HG03139 (cell line): Measurements from ENCODE around the gene ACACB.

Experiments used
- ATAC-seq: cut with Tn5 transposase; IDR thresholded peaks from one replicate; pipeline ENCODE4 v1.9.1; 2021; ENCODE audit not compliant: unreplicated experiment

Gene ACACB

DNA sequence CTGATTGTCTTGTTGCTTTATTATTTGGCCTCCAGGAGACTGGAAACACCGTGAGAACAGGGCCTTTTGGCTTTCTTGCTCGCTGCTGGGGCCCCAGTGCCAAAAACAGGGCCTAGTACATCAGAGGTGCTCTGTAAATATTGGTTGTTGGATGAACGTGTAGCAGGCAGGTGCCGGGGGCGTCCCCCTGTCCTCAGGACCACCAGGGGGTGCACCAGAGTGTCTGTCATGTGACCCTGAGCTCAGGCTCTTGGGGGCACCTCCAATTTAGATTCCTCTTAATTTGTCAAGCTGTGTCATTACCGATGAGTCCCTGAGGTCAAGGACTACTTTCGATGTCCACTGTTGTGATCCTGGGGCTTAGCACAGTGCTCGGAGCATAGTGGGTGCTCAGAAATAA lies 87.1 kb downstream of the ACACB start:
- no peak for ATAC-seq

DNA sequence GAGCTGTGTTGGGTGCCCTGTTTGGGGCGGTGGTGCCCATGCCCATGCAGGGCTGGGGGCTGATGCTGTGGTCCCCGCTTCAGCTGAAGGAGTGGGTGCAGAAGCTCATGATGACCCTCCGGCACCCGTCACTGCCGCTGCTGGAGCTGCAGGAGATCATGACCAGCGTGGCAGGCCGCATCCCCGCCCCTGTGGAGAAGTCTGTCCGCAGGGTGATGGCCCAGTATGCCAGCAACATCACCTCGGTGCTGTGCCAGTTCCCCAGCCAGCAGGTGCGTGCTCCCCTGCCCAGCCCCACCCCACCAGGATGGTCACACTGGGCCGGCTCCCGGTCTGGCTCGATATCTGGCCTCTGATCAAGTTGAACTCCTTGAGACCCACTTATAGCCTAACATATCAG lies 92.7 kb downstream of the ACACB start:
- ATAC-seq = no peak

DNA sequence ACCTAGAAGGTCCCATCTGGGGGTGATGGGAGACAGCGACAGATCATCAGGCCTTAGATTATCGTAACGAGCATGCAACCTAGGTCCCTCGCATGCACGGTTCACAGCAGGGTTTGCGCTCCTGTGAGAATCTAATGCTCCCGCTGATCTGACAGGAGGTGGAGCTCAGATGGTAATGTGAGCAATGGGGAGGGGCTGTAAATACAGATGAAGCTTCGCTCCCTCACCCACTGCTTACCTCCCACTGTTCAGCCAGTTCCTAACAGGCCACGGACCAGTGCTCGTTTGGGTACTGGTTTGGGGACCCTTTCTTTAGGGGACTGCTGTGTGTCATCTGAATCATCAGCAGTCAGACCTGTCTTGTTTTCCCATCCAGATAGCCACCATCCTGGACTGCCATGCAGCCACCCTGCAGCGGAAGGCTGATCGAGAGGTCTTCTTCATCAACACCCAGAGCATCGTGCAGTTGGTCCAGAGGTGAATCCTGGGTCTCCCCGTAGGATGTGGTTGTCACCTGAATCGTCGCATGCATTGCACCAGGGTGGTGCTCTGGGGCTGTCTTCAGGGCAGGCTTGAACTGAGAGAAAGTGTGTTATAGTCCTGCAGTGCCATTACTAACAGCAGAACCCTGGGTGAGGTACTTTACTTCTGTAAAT lies 96.2 kb downstream of the ACACB start:
- ATAC-seq = no peak

DNA sequence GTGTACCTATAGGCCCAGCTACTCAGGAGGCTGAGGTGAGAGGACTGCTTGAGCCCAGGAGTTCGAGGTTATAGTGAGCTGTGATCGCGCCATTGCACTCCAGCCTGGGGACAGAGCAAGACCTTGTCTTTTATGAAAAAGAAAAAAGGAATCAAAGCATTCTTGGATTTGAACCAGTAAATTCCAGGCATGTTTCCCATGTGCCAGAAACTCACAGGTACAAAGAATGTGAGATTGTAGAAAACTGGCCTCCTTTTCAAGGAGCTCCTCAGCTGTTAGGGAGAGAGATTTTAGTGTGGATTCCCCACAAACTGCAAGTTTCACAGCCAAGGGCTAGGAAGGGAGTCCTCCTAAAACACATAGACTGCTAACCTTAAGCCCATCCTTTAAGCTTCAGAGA lies 97.7 kb downstream of the ACACB start:
- no peak for ATAC-seq

DNA sequence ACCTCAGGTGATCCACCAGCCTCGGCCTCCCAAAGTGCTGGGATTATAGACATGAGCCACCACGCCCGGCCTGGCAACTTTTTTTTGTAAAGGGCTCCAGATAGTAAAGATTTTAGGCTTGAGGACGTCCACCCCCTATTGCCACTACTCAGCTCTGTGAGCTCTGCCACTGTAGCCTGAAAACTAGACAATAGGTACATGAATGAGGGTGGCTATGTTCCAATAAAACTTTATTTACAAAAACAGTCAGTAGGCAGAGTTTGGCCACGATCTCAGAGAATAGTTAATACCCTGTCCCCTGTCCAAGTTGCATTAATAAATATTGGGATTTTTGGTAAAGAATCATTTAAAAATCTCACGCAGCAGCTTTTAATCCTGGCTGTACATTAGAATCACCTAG lies 102.6 kb downstream of the ACACB start:
- ATAC-seq = no peak

DNA sequence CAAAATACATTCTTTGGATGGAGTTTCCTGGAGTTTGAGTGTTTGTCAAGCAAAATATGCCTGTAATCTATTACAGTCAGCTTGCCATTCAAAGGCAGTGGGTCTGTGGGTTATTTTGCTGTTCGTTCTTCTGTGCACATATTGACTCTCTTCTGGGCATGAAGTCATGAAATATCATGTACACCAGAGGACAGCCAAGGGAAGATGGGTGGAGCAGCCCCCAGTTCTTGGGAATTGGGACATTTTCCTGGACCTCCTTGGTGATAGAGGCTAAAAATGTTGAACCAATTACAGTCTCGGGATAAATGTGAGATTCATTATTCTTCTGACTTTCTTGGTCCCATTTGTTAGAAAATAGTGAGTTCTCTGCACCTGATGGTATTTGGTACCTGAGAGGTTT lies 103.6 kb downstream of the ACACB start:
- no peak for ATAC-seq

DNA sequence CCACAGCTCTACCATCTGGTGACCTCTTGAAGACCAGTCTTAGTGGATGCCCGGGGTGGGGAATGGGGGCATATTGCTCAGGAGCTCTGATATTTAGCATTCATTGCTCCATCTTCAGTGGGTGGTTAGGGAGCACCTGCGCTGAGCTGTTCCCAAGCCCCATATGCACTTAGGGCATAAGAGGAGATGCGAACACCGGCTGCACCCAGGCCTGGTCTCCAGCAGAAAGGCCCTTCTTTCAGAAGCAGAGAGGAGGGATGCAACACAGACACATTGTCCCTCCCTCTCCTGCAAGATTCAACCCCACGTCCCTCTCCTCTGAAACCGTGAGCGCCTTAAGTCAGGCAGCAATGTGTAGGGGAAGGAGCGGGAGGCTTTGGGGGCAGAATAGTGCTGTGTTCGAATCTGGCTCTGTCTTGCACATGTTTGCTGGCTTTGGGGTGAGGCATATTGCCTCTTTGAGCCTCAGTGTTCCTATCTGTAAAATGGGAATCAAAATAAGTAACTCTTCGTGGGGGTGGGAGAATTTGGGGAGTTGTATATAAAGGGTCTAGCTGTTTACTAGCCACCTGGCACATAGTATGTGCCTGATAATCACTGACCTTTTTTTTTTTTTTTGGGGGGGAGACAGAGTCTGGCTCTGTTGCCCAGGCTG lies 105.0 kb downstream of the ACACB start:
- ATAC-seq = no peak

DNA sequence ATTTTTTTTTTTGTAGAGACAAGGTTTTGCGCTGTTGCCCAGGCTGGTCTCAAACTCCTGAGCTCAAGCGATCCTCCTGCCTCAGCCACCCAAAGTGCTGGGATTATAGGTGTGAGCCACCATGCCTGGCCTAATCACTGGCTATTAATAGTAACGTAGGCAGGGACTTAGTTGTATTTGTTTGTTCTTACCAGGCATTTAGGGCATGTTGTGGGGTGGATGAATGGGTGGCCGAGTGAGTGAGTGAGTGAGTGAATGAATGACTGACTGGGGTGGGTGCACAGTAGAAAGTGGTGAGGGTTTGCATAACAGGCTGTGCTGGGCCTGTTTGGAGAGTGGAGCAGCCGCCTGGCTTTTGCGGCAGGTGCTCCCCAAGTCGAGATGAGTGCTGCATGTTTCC lies 105.7 kb downstream of the ACACB start:
- ATAC-seq = no peak

DNA sequence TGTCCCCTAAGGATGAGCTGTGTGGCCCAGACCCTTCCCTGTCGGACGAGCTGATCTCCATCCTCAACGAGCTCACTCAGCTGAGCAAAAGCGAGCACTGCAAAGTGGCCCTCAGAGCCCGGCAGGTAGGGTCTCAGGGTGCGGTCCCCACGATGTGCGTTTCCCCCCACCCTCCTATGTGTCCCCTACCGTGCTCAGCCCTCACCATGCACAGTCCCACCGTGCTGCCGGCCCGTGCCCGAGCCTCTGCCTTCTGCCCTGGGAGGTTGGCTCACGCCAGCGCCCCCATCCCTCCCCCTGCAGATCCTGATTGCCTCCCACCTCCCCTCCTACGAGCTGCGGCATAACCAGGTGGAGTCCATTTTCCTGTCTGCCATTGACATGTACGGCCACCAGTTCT lies 106.1 kb downstream of the ACACB start:
- no peak for ATAC-seq

DNA sequence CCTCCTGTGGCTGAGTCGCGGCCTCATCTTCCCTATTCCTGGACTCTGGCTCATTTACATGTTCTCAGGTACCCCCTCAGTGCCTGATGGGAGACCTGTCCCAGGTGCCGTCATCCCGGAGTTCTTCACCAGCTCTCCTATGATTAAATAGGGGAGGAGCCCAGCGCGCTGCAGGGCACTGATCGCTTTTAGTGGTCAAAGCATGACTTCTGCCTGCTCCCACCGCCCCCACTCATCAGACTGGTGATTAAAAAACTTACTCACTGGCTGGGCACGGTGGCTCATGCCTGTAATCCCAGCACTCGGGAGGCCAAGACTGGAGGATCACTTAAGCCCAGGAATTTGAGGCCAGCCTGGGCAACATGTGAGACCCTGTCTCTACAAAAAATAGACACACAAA lies 106.8 kb downstream of the ACACB start:
- no peak for ATAC-seq

DNA sequence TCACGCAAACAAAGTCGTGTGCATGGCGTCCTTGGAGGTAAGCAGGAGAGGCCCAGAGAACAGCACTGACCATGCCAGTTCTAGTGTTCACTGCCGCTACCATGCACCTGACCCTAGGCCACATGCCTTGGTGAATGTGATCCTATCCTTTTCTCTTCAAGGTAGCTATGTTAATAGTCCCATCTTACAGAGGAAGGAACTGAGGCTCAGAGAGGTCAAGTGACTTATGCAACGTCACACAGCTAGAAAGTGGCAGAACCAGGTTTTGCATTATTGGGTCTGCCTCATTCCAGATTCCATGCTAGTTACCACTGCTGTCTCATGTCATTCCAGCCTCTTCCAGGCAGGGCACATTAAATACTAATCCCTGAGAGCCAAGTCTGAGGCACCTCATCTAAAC lies 107.5 kb downstream of the ACACB start:
- ATAC-seq = no peak

DNA sequence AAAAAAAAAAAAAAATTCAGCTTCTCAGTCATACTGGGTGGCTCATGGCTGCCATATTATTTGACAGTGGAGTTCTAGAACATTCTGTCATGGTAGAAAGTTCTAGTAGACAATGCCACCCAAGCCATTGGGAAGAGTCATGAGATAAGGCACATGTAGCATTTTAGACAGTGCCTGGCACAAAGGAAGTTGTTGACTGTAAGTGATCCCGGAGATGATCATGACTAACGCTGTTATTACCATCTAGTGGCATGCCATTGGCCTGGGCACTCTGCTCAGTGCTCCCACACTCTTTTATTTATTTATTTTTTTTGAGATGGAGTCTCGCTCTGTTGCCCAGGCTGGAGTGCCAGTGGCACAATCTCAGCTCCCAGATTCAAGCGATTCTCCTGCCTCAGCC lies 112.3 kb downstream of the ACACB start:
- no peak for ATAC-seq

DNA sequence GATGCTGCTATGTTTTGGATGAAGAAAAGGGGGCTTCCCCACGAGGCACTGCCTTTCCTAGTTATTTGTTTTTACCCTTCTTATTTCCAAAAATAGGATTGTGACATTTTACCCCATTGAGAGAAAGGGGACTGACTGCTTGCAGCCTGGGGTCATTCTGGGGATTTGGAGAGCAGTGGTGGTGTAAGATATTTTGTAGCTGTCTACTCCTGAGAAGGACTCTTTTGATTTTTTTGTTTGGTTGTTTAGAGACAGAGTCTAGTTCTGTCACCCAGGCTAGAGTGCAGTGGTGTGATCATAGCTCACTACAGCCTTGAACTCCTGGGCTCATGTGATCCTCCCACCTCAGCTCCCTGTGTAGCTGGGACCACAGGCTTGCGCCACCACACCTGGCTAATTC lies 113.8 kb downstream of the ACACB start:
- no peak for ATAC-seq

DNA sequence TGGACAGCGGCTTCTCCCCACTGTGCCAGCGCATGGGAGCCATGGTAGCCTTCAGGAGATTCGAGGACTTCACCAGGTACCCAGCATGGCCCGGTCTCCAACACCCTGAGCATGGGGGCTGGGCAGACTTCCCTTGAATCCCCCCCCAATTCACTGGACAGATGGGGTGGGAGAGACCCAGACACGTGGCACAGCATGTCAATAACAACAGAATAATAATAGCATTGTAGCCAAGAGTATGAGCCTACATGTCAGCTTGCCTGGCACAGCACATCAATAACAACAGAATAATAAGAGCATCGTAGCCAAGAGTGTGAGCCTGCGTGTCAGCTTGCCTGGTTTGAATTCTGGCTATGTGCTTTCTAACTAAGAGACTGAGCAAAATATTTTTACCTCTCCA lies 116.3 kb downstream of the ACACB start:
- ATAC-seq = no peak

DNA sequence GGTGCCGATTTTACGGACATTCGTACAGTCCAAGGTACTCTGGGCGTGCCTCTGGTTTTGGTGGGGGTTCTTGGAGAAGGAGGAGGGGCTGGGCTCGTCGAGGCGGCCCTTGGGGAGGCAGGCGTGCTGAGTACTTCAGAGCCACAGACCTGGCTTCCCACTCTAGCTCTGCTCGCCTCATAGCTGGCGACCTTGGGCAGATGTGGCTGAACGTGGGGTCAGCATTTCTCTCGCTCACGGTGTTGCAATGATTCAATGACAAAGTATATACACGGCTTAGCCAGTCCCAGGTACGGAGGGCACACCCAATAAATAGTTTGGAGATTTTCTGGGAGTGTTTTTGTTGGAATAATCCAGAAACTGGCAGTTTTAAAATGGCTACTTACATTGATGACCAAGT lies 117.6 kb downstream of the ACACB start:
- ATAC-seq = no peak

DNA sequence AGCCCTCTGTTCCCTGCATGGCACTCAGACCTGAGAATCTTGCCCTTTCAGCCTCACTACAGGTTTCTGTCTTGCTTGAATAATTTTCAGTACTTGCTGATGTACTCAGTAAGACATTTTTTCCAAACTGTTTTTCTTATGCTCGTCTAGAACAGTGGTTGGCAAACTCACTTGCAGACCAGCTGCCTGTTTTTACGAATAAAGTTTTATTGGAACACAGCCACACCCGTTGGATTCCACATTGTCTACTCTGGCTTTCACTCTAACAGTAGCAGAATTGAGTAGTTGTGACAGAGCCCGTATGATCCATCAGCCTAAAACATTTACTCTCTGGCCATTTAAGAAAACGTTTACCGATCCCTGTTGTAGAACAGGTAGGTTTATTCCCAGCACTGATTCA lies 119.9 kb downstream of the ACACB start:
- no peak for ATAC-seq

DNA sequence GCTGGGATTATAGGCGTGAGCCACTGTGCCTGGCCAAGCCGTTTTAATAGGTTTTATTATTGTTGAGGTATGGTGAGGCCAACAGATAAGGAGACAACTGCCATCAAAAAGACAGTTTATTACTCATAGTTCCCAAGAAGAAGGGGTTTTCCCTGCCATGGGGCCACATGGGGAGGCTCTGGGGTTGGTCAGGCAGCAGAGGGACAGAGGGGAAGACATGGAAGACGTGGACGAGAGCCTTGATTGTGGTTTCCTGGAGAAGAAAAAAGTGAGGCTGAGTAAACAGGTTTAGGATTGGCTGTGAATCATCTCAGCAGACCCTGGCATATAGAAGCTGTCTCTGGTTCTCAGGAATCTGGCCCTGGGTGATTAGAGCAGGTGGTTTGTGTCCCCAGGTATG lies 122.8 kb downstream of the ACACB start:
- no peak for ATAC-seq

DNA sequence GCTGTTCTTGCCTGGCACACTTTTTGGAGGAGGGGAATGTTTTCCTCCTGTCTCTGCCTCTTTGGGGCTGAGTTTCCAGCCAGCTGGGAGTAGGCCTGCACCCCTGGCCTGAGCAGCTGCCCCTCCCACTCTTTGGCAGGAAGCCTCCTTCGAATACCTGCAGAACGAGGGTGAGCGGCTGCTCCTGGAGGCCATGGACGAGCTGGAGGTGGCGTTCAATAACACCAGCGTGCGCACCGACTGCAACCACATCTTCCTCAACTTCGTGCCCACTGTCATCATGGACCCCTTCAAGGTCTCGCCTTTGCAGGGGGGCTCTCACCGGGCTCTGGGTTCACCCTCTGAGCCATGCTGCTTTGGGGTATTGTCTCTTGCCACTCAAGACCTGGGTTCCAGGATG lies 123.3 kb downstream of the ACACB start:
- ATAC-seq = no peak

DNA sequence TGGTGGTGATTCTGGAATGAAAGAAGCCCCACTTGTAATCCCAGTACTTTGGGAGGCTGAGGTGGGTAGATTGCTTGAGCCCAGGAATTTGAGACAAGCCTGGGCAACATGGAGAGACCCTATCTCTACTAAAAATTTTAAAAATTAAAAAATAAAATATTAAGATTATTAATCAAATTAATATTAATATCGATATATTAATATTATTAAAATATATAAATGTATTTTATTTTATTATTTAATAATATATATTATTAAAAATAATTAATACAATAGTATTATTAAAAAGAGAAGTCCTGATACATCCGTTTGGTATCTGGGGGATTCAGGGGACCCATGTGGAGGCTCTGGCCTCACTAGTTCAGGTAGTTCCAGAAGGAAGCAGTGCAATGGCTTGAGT lies 124.0 kb downstream of the ACACB start:
- ATAC-seq = no peak

DNA sequence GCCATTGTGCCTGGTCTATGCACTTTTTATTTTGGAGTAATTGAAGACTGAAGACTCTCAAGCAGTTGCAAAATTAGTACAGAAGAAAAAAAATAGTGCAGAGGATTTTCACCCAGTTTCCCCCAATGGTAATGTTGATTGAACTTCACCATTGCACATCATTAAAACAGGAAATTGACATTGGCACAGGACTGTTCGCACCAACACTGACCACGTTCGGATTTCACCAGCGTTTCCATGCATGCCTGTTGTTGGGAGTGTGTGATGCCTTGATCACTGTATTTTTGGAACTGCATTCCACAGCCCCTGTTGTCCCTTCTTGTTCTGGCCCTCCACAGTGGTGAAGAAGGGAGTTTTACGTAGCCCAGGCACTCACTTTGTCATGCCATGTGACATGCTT lies 125.5 kb downstream of the ACACB start:
- no peak for ATAC-seq

DNA sequence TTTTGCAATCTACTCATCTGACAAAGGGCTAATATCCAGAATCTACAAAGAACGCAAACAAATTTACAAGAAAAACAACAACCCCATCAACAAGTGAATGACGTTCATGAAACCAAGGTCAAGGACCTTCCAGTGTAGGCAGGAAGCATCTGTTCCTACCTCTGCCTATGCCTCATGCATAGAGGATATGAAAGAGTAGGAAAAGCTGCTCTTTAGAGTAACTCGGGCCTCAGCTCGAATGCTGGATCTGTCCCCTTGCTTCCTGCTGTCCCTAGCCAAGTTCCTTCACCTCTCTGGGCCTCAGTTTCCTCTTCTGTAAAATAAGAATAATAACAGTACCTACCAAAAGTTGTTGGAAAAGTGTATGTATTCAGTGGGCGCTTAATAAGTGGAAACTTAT lies 127.7 kb downstream of the ACACB start:
- no peak for ATAC-seq

DNA sequence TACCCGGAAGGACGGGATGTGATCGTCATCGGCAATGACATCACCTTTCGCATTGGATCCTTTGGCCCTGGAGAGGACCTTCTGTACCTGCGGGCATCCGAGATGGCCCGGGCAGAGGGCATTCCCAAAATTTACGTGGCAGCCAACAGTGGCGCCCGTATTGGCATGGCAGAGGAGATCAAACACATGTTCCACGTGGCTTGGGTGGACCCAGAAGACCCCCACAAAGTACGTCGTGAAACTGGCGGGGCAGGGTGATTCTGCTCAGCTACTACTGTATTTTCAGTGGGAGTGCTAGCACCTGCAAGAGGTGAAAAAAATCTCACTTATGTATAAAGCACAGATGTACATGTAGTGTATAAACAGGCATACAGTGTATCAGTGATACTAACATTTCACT lies 129.8 kb downstream of the ACACB start:
- no peak for ATAC-seq
